GM18909 (cell line): ENCODE results near the gene EIF2S1.

Experiments
- ATAC-seq: cut with Tn5 transposase; IDR thresholded peaks from one replicate; pipeline ENCODE4 v1.9.1; 2021; ENCODE audit warnings: mild to moderate bottlenecking; ENCODE audit not compliant: unreplicated experiment, poor library complexity

The EIF2S1 gene

DNA sequence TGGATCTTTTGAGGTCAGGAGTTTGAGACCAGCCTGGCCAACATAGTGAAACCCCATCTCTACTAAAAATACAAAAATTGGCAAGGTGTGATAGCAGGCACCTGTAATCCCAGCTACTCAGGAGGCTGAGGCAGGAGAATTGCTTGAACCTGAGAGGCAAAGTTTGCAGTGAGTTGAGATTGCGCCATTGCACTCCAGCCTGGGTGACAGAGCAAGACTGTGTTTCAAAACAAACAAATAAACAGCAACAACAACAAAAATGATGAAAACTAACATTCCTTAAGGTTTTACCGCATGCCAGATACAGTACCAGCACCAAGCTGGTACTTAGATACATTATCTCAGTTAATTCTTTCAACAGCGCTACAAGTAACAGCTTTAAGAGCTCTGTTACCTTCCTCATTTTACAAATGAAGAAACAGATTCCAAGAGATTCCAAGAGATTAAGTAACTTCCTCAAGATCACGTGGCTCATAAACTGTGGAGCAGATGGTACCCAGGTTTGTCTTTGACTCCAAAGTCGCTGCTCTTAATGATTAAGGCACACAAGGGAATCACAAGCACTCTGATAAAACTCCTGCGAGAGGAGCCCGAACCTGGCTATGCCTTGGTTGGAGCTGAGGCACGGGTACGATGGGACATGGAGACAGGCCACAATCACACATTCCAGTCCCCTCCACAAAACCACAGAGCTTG lies 69.5 kb downstream of the EIF2S1 start:
- no peak for ATAC-seq

DNA sequence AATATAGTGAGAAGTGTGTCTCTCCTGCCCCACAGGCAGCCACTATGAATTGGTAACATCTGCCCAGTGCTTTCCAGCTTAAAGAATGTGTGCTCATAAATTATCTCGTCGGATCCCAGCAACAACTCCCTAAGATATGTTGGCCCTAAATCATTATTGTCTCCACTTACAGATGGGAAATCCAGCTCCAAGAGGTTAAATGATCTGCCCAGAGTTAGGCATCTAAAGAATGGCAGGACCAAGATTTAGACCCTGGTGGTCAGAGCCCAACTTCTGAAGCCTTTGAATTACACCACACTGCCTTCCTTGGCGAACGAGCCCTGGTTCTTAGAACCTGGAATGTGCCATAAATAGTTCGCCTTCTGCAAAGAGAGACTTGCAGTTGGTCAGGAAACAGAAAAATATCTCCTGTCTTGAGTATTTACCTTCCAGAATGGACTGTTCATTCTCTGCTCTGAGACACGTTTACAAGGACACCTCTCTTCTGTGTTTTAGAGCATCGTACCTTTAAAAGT lies 72.0 kb downstream of the EIF2S1 start:
- no peak for ATAC-seq

DNA sequence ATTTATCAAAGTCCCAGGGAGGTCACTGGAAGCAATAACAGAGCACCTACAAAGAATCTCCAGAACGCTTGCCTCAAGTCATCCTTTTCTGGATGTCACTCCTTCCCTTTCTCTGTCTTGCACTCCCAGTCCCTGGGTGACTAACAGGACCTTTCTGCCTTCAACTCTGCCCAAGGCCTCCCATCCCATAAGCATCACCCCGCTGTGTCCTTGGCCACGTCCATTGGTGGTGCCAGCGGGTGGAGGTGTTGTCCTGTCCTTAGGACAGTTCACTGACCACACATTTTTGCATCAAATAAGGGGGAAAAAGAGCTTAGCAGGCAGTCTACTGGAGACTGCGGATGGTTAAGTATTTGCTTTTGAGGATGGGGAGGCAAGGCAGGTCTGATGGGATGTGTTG lies 75.5 kb downstream of the EIF2S1 start:
- no peak for ATAC-seq
